ENCODE measurements around the gene PELI1. TPM values are rescaled to one million over a fixed set of nuclear protein-coding genes. Genes with fewer than 3 reads are reported as not detected.

PELI1 gene
- total and polyA plus RNA-seq, 2 of the 8 experiments (the other 6 are each of a cell fraction or from before 2014, with no cell fraction given) = 21.8 to 57.1 TPM

DNA sequence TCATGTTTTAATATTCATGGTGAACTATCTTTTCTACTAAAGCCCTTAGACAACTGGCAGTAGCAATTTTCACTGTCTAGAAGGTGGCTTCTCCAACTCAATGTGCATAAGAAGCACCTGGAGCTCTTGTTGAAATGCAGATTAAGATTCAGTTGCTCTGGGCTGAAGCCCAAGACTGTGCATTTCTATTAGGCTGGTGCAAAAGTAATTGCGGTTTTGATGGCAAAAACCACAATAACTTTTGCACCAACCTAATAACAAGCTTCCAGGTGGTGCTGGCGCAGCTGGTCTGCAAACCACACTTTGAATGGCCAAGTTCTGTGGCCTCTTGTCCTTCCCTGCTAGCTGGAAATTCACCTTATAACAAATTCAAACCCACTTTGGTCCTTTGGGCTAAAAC lies 98.3 kb downstream of the PELI1 start:
- H4K20me1 ChIP-seq (replicated peaks in 1 of 2; ENCODE audit: control insufficient read depth in 1 of 2, insufficient read depth in 2 of 2, low read length in 2 of 2) = no peaks in the 10 kb centered on the region
- no peak overlapping the region for H2BK5ac ChIP-seq (ENCODE audit: low read depth, low read length)
- no peak overlapping the region for H3K14ac ChIP-seq (ENCODE audit: insufficient read length)
- H3K36me3 ChIP-seq (ENCODE audit: control insufficient read depth in 2 of 4, insufficient read depth in 4 of 4, low read length in 3 of 4) = no peaks in the 10 kb centered on the region
- H3K56ac ChIP-seq (replicated peaks; ENCODE audit: insufficient read length, low read depth, low read length) = no peak overlapping the region
- no peaks in the 10 kb centered on the region for H3K23me2 ChIP-seq (ENCODE audit: low read depth, low read length)
- DNase-seq (ENCODE audit: low read depth in 1 of 2, low spot score in 2 of 2) (no peak), FAIRE-seq (no peak)
- no peak overlapping the region for H3K18ac ChIP-seq (ENCODE audit: extremely low read depth, low read length)
- H3K9me3 ChIP-seq (ENCODE audit: insufficient read depth in 2 of 2, low read depth in 1 of 2, low read length in 1 of 2) = peaks cover 0 to 6% of the 10 kb centered on the region in 2 experiments; a peak in 1 of 4 replicates
- H3K23ac ChIP-seq (ENCODE audit: insufficient read length) = no peak overlapping the region
- H3K27ac ChIP-seq (ENCODE audit: low read depth, low read length) = no peak overlapping the region
- no peak overlapping the region for H3K4me2 ChIP-seq (ENCODE audit: insufficient read depth in 1 of 2, low read depth in 2 of 2, low read length in 2 of 2)
- H3K4me3 ChIP-seq (ENCODE audit: extremely low read depth in 1 of 4, insufficient read depth in 2 of 4, low read depth in 3 of 4, low read length in 4 of 4) = no peak overlapping the region
- no peak overlapping the region for H3K9ac ChIP-seq (replicated peaks in 1 of 4; ENCODE audit: extremely low read depth in 1 of 4, low read depth in 3 of 4, low read length in 3 of 4)
- H3K79me1 ChIP-seq (ENCODE audit: low read depth, low read length) = no peaks in the 10 kb centered on the region
- no peaks in the 10 kb centered on the region for H3K79me2 ChIP-seq (ENCODE audit: control insufficient read depth in 1 of 2, insufficient read depth in 2 of 2, low read length in 2 of 2)
- no peak overlapping the region for H2BK20ac ChIP-seq (ENCODE audit: low read length)
- ChIA-PET CTCF (ENCODE audit: partially characterized antibody) (interaction anchor here (0.6 to 1.3 kb wide), 4 partner anchors 9 to 294 kb away, joined by 3 read pairs; no protein-coding TSS in a partner anchor), POLR2A (ENCODE audit: partially characterized antibody) (interaction anchor here (0.9 kb wide), 1 partner anchor 273 kb away, joined by 3 read pairs; no protein-coding TSS in a partner anchor)
- no peak overlapping the region for H4K91ac ChIP-seq (replicated peaks; ENCODE audit: insufficient read length, low read length)
- no peak overlapping the region for H2BK12ac ChIP-seq (ENCODE audit: low read depth, low read length)
- H4K8ac ChIP-seq (ENCODE audit: extremely low read depth, insufficient read depth, low read length) = no peak overlapping the region
- H2BK15ac ChIP-seq (ENCODE audit: low read length) = no peak overlapping the region
- no peak overlapping the region for H2AFZ ChIP-seq (ENCODE audit: low read length)
- H4K5ac ChIP-seq (ENCODE audit: insufficient read length, low read depth, low read length) = no peak overlapping the region
- no peaks in the 10 kb centered on the region; a peak in 1 of 7 replicates for H3K27me3 ChIP-seq (replicated peaks in 1 of 4; ENCODE audit: control insufficient read depth in 3 of 4, extremely low read depth in 1 of 4, insufficient read depth in 3 of 4, low read length in 3 of 4)
- no peak overlapping the region for H3K4ac ChIP-seq (replicated peaks; ENCODE audit: insufficient read length, low read depth, low read length)
- peaks cover 0 to 3% (median 1%) of the 10 kb centered on the region in 4 experiments; a peak in 6 of 7 replicates for H3K4me1 ChIP-seq (replicated peaks in 1 of 4; ENCODE audit: control insufficient read depth in 3 of 4, insufficient read depth in 4 of 4, low read length in 3 of 4)
- WGBS, 2 experiments (ENCODE audit: extremely low coverage in 1 of 2, insufficient coverage in 1 of 2, insufficient read length in 1 of 2, insufficient replicate concordance in 2 of 2, low coverage in 1 of 2, low lambda C conversion rate in 2 of 2, missing lambda C conversion rate in 1 of 2) = 92% methylated on average over 2 of the region's 2 CpGs; no CpG with 5 or more reads in 1 of the 2 experiments
- H2BK120ac ChIP-seq (replicated peaks; ENCODE audit: low read depth, low read length) = no peak overlapping the region
- H2AK5ac ChIP-seq (ENCODE audit: low read depth, low read length) = no peak overlapping the region
- TF ChIP-seq, protein P1, sequence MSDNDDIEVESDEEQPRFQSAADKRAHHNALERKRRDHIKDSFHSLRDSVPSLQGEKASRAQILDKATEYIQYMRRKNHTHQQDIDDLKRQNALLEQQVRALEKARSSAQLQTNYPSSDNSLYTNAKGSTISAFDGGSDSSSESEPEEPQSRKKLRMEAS (IDR thresholded peaks at IDR 0.05) = no peak
- TF ChIP-seq, protein P2, sequence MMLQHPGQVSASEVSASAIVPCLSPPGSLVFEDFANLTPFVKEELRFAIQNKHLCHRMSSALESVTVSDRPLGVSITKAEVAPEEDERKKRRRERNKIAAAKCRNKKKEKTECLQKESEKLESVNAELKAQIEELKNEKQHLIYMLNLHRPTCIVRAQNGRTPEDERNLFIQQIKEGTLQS (IDR thresholded peaks at IDR 0.05; ENCODE audit: insufficient read depth, low read depth, low read length) = no peak
- TF ChIP-seq KDM1A (IDR thresholded peaks at IDR 0.05; ENCODE audit: borderline replicate concordance, low read length) (no peak), GABPA (IDR thresholded peaks at IDR 0.05; ENCODE audit: borderline replicate concordance, insufficient read depth, low read length) (no peak), TEAD4 (IDR thresholded peaks at IDR 0.05; ENCODE audit: low read depth, low read length) (no peak), SP2 (IDR thresholded peaks at IDR 0.05; ENCODE audit: low read length) (no peak), YY1 (IDR thresholded peaks at IDR 0.05; ENCODE audit: low read depth, low read length) (no peak)
